Measurements from ENCODE around the gene SGMS1.

DNA sequence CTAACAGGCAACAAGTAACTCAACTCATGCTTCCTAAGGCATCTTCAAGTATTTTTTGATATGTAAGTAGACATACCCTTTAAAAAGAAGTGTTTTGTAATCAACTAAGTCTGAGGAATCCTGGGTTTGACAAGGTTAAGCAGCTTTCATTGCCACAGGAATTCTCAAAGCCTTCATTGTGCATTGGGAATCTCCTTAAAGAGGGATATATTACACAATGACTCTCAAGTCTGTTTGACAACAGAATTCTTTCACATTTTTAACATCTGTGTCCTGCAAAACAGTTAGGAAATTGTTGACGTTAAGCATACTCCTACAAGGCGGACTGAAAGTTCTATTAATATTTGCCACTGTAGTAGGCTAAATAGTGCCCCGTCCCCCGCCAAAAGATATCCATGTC is 71.4 kb downstream of the SGMS1 start:
- no peak for TF ChIP-seq POLR2A (IDR thresholded peaks at IDR 0.05; ENCODE audit: low read depth, low read length)
- TF ChIP-seq POLR2AphosphoS5 (IDR thresholded peaks at IDR 0.05; ENCODE audit: low read depth, low read length) = no peak
- TF ChIP-seq TAF1 (IDR thresholded peaks at IDR 0.05; ENCODE audit: borderline replicate concordance, low read depth, low read length) = no peak
